ENCODE results near the gene MSL2. TPM values are rescaled to one million over a fixed set of nuclear protein-coding genes. Genes with fewer than 3 reads are reported as not detected.

MSL2 gene
- polyA plus RNA-seq, 1 of the 3 experiments (the other 2 are of a cell fraction) = 2.4 TPM

GRCh38 chr3:136142592-136142991 lies 53.5 kb downstream of the MSL2 start (continued):
- no peak for TF ChIP-seq SIN3A (IDR thresholded peaks at IDR 0.05; ENCODE audit: borderline replicate concordance, low read depth, low read length)
- no peak for TF ChIP-seq USF2 (IDR thresholded peaks at IDR 0.05; ENCODE audit: borderline replicate concordance, low read depth, low read length)
- TF ChIP-seq EP300 (IDR thresholded peaks at IDR 0.05; ENCODE audit: borderline replicate concordance in 1 of 2, low read depth in 1 of 2, low read length in 1 of 2) = peak in 1 of 2 experiments; percentile 74; a peak in 1 of 4 replicates
- TF ChIP-seq GABPA (IDR thresholded peaks at IDR 0.05; ENCODE audit: low read depth) = no peak
- TF ChIP-seq EZH2phosphoT487 (IDR thresholded peaks at IDR 0.05; ENCODE audit: borderline replicate concordance, low read depth) = no peak
- TF ChIP-seq RFX5 (IDR thresholded peaks at IDR 0.05; ENCODE audit: low read length) = no peak
- no peak for TF ChIP-seq FOXM1 (IDR thresholded peaks at IDR 0.05; ENCODE audit: low read depth)
- TF ChIP-seq MAX (IDR thresholded peaks at IDR 0.05; ENCODE audit: low read depth) = peak; percentile 65
- peak; percentile 92 for TF ChIP-seq FOSL2 (IDR thresholded peaks at IDR 0.05; ENCODE audit: borderline replicate concordance, low read depth)
- TF ChIP-seq PBX3 (IDR thresholded peaks at IDR 0.05) = peak; percentile 67
- peak; percentile 83 for TF ChIP-seq JUND (IDR thresholded peaks at IDR 0.05)
- TF ChIP-seq POLR2AphosphoS5 (IDR thresholded peaks at IDR 0.05; ENCODE audit: low read depth, low read length) = no peak
- no peak for TF ChIP-seq MEF2A (IDR thresholded peaks at IDR 0.05; ENCODE audit: borderline replicate concordance, low read depth)
- no peak for TF ChIP-seq REST (IDR thresholded peaks at IDR 0.05; ENCODE audit: low read depth, low read length)
- TF ChIP-seq CTCF (IDR thresholded peaks at IDR 0.05) = no peak
- TF ChIP-seq ELF1 (IDR thresholded peaks at IDR 0.05) = no peak
